HepG2 (cell line): ENCODE results near the gene VAC14. TPM values are rescaled to one million over a fixed set of nuclear protein-coding genes. Genes with fewer than 3 reads are reported as not detected.

Experiments
- CBX5 ChIP-seq: sonication (generic); formaldehyde crosslinking; IDR thresholded peaks from 2 replicates; pipeline ENCODE4 v1.4.0; 2020; ENCODE audit warnings: missing genetic modification reagents, borderline replicate concordance
- KDM2A ChIP-seq: sonication (generic); formaldehyde crosslinking; IDR thresholded peaks from 2 replicates; pipeline ENCODE4 v1.4.0; 2020; ENCODE audit warnings: low read depth, missing genetic modification reagents, borderline replicate concordance
- KLF6 ChIP-seq: IDR thresholded peaks from 2 replicates; pipeline ENCODE4 v1.8.0; 2016; ENCODE audit warnings: missing biosample characterization, missing genetic modification reagents
- PHF20 ChIP-seq: sonication (generic); formaldehyde crosslinking; IDR thresholded peaks from 2 replicates; pipeline ENCODE4 v1.5.0; 2020; ENCODE audit warnings: mild to moderate bottlenecking, missing genetic modification reagents
- POLR2G ChIP-seq: fragments of 200-400 bp; formaldehyde crosslinking; IDR thresholded peaks from 2 replicates; pipeline ENCODE4 v1.6.1; 2018; ENCODE audit warnings: mild to moderate bottlenecking, low read depth, low read length, moderate library complexity
- RAD21 ChIP-seq: fragments of 450-650 bp; formaldehyde crosslinking; IDR thresholded peaks from 2 replicates; pipeline ENCODE4 v1.5.0; 2020; ENCODE audit warnings: mild to moderate bottlenecking
- RARA ChIP-seq: IDR thresholded peaks from 2 replicates; pipeline ENCODE4 v1.6.1; 2016; ENCODE audit warnings: missing genetic modification reagents, missing compliant biosample characterization
- SALL2 ChIP-seq: sonication (generic); formaldehyde crosslinking; IDR thresholded peaks from 2 replicates; pipeline ENCODE4 v1.8.1; 2023; ENCODE audit warnings: mild to moderate bottlenecking, missing genetic modification reagents, inconsistent platforms
- SATB2 ChIP-seq: sonication (generic); formaldehyde crosslinking; IDR thresholded peaks from 2 replicates; pipeline ENCODE4 v1.5.0; 2020; ENCODE audit warnings: missing genetic modification reagents
- SNAPC2 ChIP-seq: sonication (generic); formaldehyde crosslinking; IDR thresholded peaks from 2 replicates; pipeline ENCODE4 v1.8.1; 2022; ENCODE audit warnings: mild to moderate bottlenecking, missing genetic modification reagents
- STAT6 ChIP-seq: sonication (generic); formaldehyde crosslinking; IDR thresholded peaks from 2 replicates; pipeline ENCODE4 v1.4.0; 2020; ENCODE audit warnings: missing genetic modification reagents, mild to moderate bottlenecking, borderline replicate concordance
- TBX3 ChIP-seq: fragments of 450-650 bp; IDR thresholded peaks from 2 replicates; pipeline ENCODE4 v1.6.1; 2017; ENCODE audit warnings: antibody characterized with exemption, mild to moderate bottlenecking, inconsistent platforms, borderline replicate concordance
- ZFY ChIP-seq: sonication (generic); formaldehyde crosslinking; IDR thresholded peaks from 2 replicates; pipeline ENCODE4 v1.4.0; 2020; ENCODE audit warnings: missing genetic modification reagents
- ZMYM3 ChIP-seq: sonication (generic); formaldehyde crosslinking; IDR thresholded peaks from 2 replicates; pipeline ENCODE4 v1.5.1; 2020; ENCODE audit warnings: mild to moderate bottlenecking, missing genetic modification reagents
- ZNF543 ChIP-seq: sonication (generic); formaldehyde crosslinking; IDR thresholded peaks from 2 replicates; pipeline ENCODE4 v1.4.0; 2020; ENCODE audit warnings: mild to moderate bottlenecking, missing genetic modification reagents
- ZNF644 ChIP-seq: IDR thresholded peaks from 2 replicates; pipeline ENCODE4 v1.6.1; 2016; ENCODE audit warnings: low read depth
- ZNF788 ChIP-seq: sonication (generic); formaldehyde crosslinking; IDR thresholded peaks from 2 replicates; pipeline ENCODE4 v1.5.0; 2020; ENCODE audit warnings: mild to moderate bottlenecking, missing genetic modification reagents, borderline replicate concordance
- polyA plus RNA-seq, 8 experiments: library from polyadenylated mRNA; depleted of rRNA in 3 of 8; stranded (reverse) in 7 of 8; unstranded in 1 of 8; fragments of >200 nt; fragmentation: Illumina TruSeq in 4 of 8; extraction: Trizol in 4 of 8; gene quantifications; 2 replicates each; pipeline versions ENCODE4 v1.2.1 to v1.2.3, GENCODE V29; 2011 to 2016; ENCODE audit warnings: low read depth in 4 of 8, missing spikeins in 1 of 8, mixed read lengths in 1 of 8; ENCODE audit not compliant: insufficient read depth in 1 of 8
- total RNA-seq, 5 experiments: library from RNA; depleted of rRNA; stranded (reverse); fragments of >200 nt; fragmentation: Illumina TruSeq; extraction: Trizol; gene quantifications; 2 replicates each; pipeline ENCODE4 v1.2.3, GENCODE V29; 2016; ENCODE audit warnings: low read depth in 1 of 5
- TF ChIP-seq, protein P1 (sequence below): sonication (generic); formaldehyde crosslinking; IDR thresholded peaks from 2 replicates; pipeline ENCODE4 v1.9.0; 2021; ENCODE audit warnings: missing genetic modification reagents, borderline replicate concordance
- TF ChIP-seq, protein P2 (sequence below): sonication (generic); formaldehyde crosslinking; IDR thresholded peaks from 2 replicates; pipeline ENCODE4 v1.5.1; 2020; ENCODE audit warnings: missing genetic modification reagents, mild to moderate bottlenecking, borderline replicate concordance
- TF ChIP-seq, protein P3 (sequence below): sonication (generic); formaldehyde crosslinking; IDR thresholded peaks from 2 replicates; pipeline ENCODE4 v1.4.0; 2020; ENCODE audit warnings: mild to moderate bottlenecking, missing genetic modification reagents

Gene VAC14
- total and polyA plus RNA-seq, 2 of the 13 experiments (the other 11 are each of a cell fraction or from before 2014, with no cell fraction given), result 23.5 to 24.6 TPM

DNA sequence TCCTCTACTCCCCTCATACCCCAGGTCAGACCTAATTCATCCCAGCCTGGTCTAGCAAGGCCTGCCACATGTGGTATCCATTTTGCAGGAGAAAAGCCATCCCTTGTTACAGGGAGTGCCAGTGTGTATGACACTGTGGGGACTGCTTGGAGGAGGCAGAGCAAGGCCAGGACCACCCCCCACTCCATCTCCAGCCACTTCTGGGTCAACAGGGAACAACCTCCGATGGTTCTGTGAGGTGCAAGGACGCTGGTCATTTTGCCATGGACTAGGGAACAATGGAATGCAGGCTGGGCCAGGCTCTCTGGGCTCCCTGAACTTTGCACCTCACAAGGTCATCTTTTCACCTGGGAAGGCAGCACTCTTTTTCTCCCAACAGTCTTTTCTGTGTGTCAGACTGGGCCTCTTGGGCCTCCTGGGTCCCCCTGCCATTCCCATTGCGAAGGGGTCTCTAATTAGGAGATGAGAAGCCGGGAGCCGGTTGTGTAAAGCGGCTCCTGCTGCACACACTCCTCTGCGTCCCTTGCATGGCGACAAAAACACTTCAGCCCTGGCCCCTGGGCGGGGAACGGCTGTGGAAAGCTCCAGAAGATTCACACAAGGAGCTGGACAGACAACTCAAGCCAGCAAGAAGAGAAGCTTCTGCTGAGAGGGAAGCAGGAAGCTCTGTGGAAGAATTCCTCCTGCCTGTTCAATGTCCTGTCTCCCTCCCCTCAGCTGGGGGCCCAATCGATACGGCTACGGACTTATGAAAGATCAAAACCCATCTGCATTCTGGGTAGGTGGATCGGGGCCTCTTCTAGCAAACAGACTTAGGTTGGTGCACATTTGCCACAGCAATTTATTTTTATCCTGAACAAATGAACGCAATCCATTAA lies 76.6 kb downstream of the VAC14 start (continued):
- TF ChIP-seq, protein P1, sequence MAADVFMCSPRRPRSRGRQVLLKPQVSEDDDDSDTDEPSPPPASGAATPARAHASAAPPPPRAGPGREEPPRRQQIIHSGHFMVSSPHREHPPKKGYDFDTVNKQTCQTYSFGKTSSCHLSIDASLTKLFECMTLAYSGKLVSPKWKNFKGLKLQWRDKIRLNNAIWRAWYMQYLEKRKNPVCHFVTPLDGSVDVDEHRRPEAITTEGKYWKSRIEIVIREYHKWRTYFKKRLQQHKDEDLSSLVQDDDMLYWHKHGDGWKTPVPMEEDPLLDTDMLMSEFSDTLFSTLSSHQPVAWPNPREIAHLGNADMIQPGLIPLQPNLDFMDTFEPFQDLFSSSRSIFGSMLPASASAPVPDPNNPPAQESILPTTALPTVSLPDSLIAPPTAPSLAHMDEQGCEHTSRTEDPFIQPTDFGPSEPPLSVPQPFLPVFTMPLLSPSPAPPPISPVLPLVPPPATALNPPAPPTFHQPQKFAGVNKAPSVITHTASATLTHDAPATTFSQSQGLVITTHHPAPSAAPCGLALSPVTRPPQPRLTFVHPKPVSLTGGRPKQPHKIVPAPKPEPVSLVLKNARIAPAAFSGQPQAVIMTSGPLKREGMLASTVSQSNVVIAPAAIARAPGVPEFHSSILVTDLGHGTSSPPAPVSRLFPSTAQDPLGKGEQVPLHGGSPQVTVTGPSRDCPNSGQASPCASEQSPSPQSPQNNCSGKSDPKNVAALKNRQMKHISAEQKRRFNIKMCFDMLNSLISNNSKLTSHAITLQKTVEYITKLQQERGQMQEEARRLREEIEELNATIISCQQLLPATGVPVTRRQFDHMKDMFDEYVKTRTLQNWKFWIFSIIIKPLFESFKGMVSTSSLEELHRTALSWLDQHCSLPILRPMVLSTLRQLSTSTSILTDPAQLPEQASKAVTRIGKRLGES (CRISPR knock-in tag), result 0 out of 2 replicates have a peak, but pooled peaks have one; percentile 24
- peak; percentile 83; the same call in 1 of the 2 replicates for TF ChIP-seq ZNF543
- peak; percentile 92 for TF ChIP-seq STAT6
- TF ChIP-seq POLR2G, result peak; percentile 87
- peak; percentile 80; the same call in 1 of the 2 replicates for TF ChIP-seq SNAPC2 (CRISPR knock-in tag)
- TF ChIP-seq, protein P2, sequence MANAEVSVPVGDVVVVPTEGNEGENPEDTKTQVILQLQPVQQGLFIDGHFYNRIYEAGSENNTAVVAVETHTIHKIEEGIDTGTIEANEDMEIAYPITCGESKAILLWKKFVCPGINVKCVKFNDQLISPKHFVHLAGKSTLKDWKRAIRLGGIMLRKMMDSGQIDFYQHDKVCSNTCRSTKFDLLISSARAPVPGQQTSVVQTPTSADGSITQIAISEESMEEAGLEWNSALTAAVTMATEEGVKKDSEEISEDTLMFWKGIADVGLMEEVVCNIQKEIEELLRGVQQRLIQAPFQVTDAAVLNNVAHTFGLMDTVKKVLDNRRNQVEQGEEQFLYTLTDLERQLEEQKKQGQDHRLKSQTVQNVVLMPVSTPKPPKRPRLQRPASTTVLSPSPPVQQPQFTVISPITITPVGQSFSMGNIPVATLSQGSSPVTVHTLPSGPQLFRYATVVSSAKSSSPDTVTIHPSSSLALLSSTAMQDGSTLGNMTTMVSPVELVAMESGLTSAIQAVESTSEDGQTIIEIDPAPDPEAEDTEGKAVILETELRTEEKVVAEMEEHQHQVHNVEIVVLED (CRISPR knock-in tag), result peak; percentile 31; the same call in 1 of the 2 replicates
- peak; percentile 67 for TF ChIP-seq RARA (CRISPR knock-in tag)
- TF ChIP-seq KLF6 (CRISPR knock-in tag), result peak; percentile 59; the same call in 1 of the 2 replicates
- TF ChIP-seq ZNF788 (CRISPR knock-in tag), result peak; percentile 18; the same call in 1 of the 2 replicates
- peak; percentile 59; the same call in 1 of the 2 replicates for TF ChIP-seq PHF20 (CRISPR knock-in tag)
- TF ChIP-seq, protein P3, sequence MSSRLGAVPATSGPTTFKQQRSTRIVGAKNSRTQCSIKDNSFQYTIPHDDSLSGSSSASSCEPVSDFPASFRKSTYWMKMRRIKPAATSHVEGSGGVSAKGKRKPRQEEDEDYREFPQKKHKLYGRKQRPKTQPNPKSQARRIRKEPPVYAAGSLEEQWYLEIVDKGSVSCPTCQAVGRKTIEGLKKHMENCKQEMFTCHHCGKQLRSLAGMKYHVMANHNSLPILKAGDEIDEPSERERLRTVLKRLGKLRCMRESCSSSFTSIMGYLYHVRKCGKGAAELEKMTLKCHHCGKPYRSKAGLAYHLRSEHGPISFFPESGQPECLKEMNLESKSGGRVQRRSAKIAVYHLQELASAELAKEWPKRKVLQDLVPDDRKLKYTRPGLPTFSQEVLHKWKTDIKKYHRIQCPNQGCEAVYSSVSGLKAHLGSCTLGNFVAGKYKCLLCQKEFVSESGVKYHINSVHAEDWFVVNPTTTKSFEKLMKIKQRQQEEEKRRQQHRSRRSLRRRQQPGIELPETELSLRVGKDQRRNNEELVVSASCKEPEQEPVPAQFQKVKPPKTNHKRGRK (CRISPR knock-in tag), result no peak
- TF ChIP-seq SATB2 (CRISPR knock-in tag), result no peak; the same call in 1 of the 2 replicates
- TF ChIP-seq TBX3, result peak; percentile 53
- TF ChIP-seq KDM2A (CRISPR knock-in tag), result no peak; the same call in 1 of the 2 replicates
- peak; percentile 71 for TF ChIP-seq ZFY
- peak; percentile 19 for TF ChIP-seq ZMYM3 (CRISPR knock-in tag)
- TF ChIP-seq SALL2 (CRISPR knock-in tag), result 0 out of 2 replicates have a peak, but pooled peaks have one; percentile 43
- TF ChIP-seq RAD21 (CRISPR knock-in tag), result peak; percentile 54
- peak; percentile 95 for TF ChIP-seq ZNF644 (CRISPR knock-in tag)
- peak; percentile 65; the same call in 1 of the 2 replicates for TF ChIP-seq CBX5
